ENCODE measurements around the gene CACNG7. TPM values are rescaled to one million over a fixed set of nuclear protein-coding genes. Genes with fewer than 3 reads are reported as not detected.

CACNG7 gene
- total and polyA plus RNA-seq, 2 donors from 2014 or later, result not detected

GRCh38 chr19:53971673-53972072 is 62.6 kb downstream of the CACNG7 start:
- no peak for FAIRE-seq
- intact Hi-C loops (cut with DNase I), result no loop called here
- Histone ChIP-seq H3K27me3 (ENCODE audit: control insufficient read depth, insufficient read depth, low read length) (no peaks in the 10 kb centered on the region), H3K9me3 (ENCODE audit: control insufficient read depth in 2 of 3, insufficient read depth in 1 of 3, low read length in 3 of 3) (no peaks in the 10 kb centered on the region), H3K4me3 (ENCODE audit: low read length in 3 of 3) (no peak overlapping the region), H3K4me1 (ENCODE audit: control insufficient read depth in 2 of 3, insufficient read depth in 2 of 3, low read depth in 1 of 3, low read length in 3 of 3) (no peaks in the 10 kb centered on the region), H3K36me3 (ENCODE audit: control insufficient read depth in 2 of 3, insufficient read depth in 3 of 3, low read length in 3 of 3) (no peaks in the 10 kb centered on the region), H3K27ac (ENCODE audit: low read depth in 2 of 2, low read length in 2 of 2) (no peak overlapping the region), H3K9ac (ENCODE audit: low read length in 3 of 3) (no peak overlapping the region)
- DNase-seq, result no peak
- TF ChIP-seq CTCF (IDR thresholded peaks at IDR 0.05; ENCODE audit: borderline replicate concordance, extremely low read depth, insufficient read depth), result no peak

GRCh38 chr19:53977429-53977990 is 68.4 kb downstream of the CACNG7 start:
- DNase-seq (peak in 4 of 5 donors; percentile 77 to 94 (median 85)), FAIRE-seq (no peak)
- Histone ChIP-seq H3K36me3 (ENCODE audit: control insufficient read depth in 2 of 3, insufficient read depth in 3 of 3, low read length in 3 of 3) (no peaks in the 10 kb centered on the region), H3K9me3 (ENCODE audit: control insufficient read depth in 2 of 3, insufficient read depth in 1 of 3, low read length in 3 of 3) (no peaks in the 10 kb centered on the region), H3K4me3 (ENCODE audit: low read length in 3 of 3) (peak overlapping the region in 2 of 3 donors; percentile 11 to 20), H3K27ac (ENCODE audit: low read depth in 2 of 2, low read length in 2 of 2) (no peak overlapping the region), H3K4me1 (ENCODE audit: control insufficient read depth in 2 of 3, insufficient read depth in 2 of 3, low read depth in 1 of 3, low read length in 3 of 3) (no peaks in the 10 kb centered on the region), H3K9ac (ENCODE audit: low read length in 3 of 3) (no peak overlapping the region), H3K27me3 (ENCODE audit: control insufficient read depth, insufficient read depth, low read length) (peaks cover 5% of the 10 kb centered on the region)
- no peak for TF ChIP-seq CTCF (IDR thresholded peaks at IDR 0.05; ENCODE audit: borderline replicate concordance, extremely low read depth, insufficient read depth)
- intact Hi-C loops (cut with DNase I), result no loop called here

GRCh38 chr19:53977991-53978731 is 69.1 kb downstream of the CACNG7 start:
- intact Hi-C loops (cut with DNase I), result no loop called here
- Histone ChIP-seq H3K4me3 (ENCODE audit: low read length in 3 of 3) (peak overlapping the region in 2 of 3 donors; percentile 11 to 20), H3K9ac (ENCODE audit: low read length in 3 of 3) (no peak overlapping the region), H3K27ac (ENCODE audit: low read depth in 2 of 2, low read length in 2 of 2) (no peak overlapping the region), H3K9me3 (ENCODE audit: control insufficient read depth in 2 of 3, insufficient read depth in 1 of 3, low read length in 3 of 3) (no peaks in the 10 kb centered on the region), H3K4me1 (ENCODE audit: control insufficient read depth in 2 of 3, insufficient read depth in 2 of 3, low read depth in 1 of 3, low read length in 3 of 3) (no peaks in the 10 kb centered on the region), H3K36me3 (ENCODE audit: control insufficient read depth in 2 of 3, insufficient read depth in 3 of 3, low read length in 3 of 3) (no peaks in the 10 kb centered on the region), H3K27me3 (ENCODE audit: control insufficient read depth, insufficient read depth, low read length) (peaks cover 5% of the 10 kb centered on the region)
- DNase-seq (peak in 4 of 5 donors; percentile 73 to 83 (median 78)), FAIRE-seq (no peak)
- no peak for TF ChIP-seq CTCF (IDR thresholded peaks at IDR 0.05; ENCODE audit: borderline replicate concordance, extremely low read depth, insufficient read depth)
